DOHH2 (cell line): Measurements from ENCODE around the gene ATP6V0E1.

Source experiments
- CTCF ChIP-seq: fragments of 200-600 bp; sonication (generic); IDR thresholded peaks from one replicate; pipeline ENCODE4 v1.5.1; 2014; ENCODE audit warnings: antibody characterized with exemption, mild to moderate bottlenecking, low read depth, low read length; ENCODE audit not compliant: poor library complexity, severe bottlenecking
- EZH2phosphoT487 ChIP-seq: fragments of 200-600 bp; sonication (generic); IDR thresholded peaks from 2 replicates; pipeline ENCODE4 v1.6.1; 2017; ENCODE audit warnings: borderline replicate concordance, mild to moderate bottlenecking, antibody characterized with exemption, low read length, moderate library complexity, mixed read lengths

- TF ChIP-seq CTCF (no peak), EZH2phosphoT487 (no peak)
Observed at GRCh38 chr5:173020643-173021042, 37.1 kb downstream of the ATP6V0E1 start.
